Erythroblast (primary cell): ENCODE measurements around the gene CRAT.
A peak's percentile ranks its signal among the peaks of the same experiment; 100 is the strongest.

Experiments used
- DNase-seq, 2 experiments: peaks; one replicate each; lab custom pipeline; 2025; lab: John Stamatoyannopoulos, UW
- GATA1 ChIP-seq: IDR thresholded peaks from 2 replicates; pipeline ENCODE4 v1.6.1; 2011; ENCODE audit warnings: low read depth, mild to moderate bottlenecking, control low read depth, low read length, moderate library complexity
- POLR2A ChIP-seq: IDR thresholded peaks from 2 replicates; pipeline ENCODE4 v1.6.1; 2011; ENCODE audit warnings: mild to moderate bottlenecking, low read length

Gene CRAT

DNA sequence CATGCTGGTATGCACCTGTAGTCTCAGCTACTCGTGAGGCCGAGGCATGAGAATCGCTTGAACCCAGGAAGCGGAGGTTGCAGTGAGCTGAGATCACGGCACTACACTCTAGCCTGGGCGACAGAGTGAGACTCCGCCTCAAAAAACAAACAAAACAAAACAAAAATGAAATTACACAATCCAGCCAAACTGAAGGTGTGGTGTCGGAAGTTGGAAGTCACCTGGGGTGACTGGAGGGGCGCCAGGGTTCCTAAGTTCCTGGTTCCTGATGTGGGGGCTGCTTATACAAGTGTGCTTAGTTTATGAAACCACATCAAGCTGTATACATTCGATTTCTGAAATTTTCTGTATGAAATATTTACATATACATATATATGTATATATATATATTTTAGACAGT lies 33.4 kb downstream of the CRAT start:
- TF ChIP-seq POLR2A (no peak), GATA1 (no peak)
- DNase-seq = no peak

- TF ChIP-seq GATA1 = no peak
- no peak for TF ChIP-seq POLR2A
- DNase-seq = no peak
Observed at GRCh38 chr9:129076640-129077037, 34.0 kb downstream of the CRAT start.

GRCh38 chr9:129075996-129076639 lies 34.5 kb downstream of the CRAT start:
- TF ChIP-seq GATA1 = no peak
- no peak for TF ChIP-seq POLR2A
- no peak for DNase-seq

- DNase-seq = no peak
- TF ChIP-seq POLR2A = no peak
- no peak for TF ChIP-seq GATA1
Observed at GRCh38 chr9:129074106-129074505, 36.5 kb downstream of the CRAT start.

- TF ChIP-seq GATA1 (no peak), POLR2A (no peak)
- no peak for DNase-seq
Observed at GRCh38 chr9:129073404-129073803, 37.2 kb downstream of the CRAT start.

DNA sequence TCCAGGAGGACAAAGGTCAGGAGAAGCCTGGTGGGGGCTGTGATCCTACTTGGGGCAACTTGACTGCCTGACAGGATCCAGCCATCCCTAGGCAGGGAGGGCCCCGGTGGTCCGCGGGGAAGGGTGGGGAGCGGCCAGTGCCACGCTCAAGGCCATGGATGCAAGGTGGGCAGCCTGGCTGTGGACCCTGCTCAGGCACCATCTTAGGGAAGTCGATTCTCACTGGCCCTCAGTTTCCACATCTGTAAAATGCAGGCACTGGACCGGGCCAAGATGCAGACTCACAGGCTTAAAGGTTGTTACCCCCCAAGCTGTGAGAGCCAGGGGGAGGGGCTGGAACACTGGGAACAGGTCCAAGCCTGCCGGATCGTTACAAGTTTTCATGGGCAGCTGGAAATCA lies 38.4 kb downstream of the CRAT start:
- no peak for DNase-seq
- TF ChIP-seq GATA1 (no peak), POLR2A (no peak)

- DNase-seq = peak; percentile 31 to 39
- TF ChIP-seq GATA1 (no peak), POLR2A (no peak)
Observed at GRCh38 chr9:129071526-129072126, 39.0 kb downstream of the CRAT start.

- DNase-seq = peak; percentile 44 to 51
- TF ChIP-seq POLR2A (peak; percentile 52), GATA1 (no peak)
Observed at GRCh38 chr9:129070696-129071525, 39.7 kb downstream of the CRAT start.

GRCh38 chr9:129069862-129070641 lies 40.5 kb downstream of the CRAT start:
- TF ChIP-seq GATA1 = no peak
- TF ChIP-seq POLR2A = no peak
- peak; percentile 56 to 58 for DNase-seq

- DNase-seq = peak; percentile 99 to 100
- TF ChIP-seq GATA1 (peak; percentile 98), POLR2A (peak; percentile 73)
Observed at GRCh38 chr9:129068990-129069861, 41.4 kb downstream of the CRAT start.

GRCh38 chr9:129068110-129068509 lies 42.5 kb downstream of the CRAT start:
- DNase-seq = no peak
- TF ChIP-seq POLR2A = no peak
- no peak for TF ChIP-seq GATA1

- no peak for DNase-seq
- TF ChIP-seq GATA1 (no peak), POLR2A (no peak)
Observed at GRCh38 chr9:129064499-129064908, 46.1 kb downstream of the CRAT start.

DNA sequence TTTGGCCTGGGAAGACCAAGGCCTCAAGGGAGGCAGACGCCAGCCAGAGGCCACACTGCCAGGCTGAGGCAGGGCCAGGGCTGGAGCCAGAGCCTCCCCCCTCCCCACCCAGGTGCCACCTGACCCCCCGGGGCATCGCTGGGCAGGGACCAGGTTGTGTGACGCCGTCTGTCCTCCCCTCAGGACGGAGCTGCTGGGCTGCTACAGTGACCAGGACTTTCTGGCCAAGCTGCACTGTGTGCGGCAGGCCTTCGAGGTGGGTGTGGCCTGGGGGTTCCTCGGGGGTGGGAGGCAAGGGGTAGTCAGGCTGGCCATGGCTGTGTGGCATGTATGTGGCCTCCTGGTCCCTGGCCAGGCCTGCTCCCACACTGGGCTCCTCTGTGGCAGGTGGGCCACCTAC lies 47.5 kb downstream of the CRAT start:
- DNase-seq = no peak

GRCh38 chr9:129060991-129061390 lies 49.6 kb downstream of the CRAT start:
- no peak for TF ChIP-seq POLR2A
- no peak for TF ChIP-seq GATA1
- DNase-seq = no peak

More for the DNA sequence above, 47.5 kb downstream of the CRAT start:
- TF ChIP-seq POLR2A = no peak
- TF ChIP-seq GATA1 = no peak
